ENCODE measurements around the gene KLF5. TPM values are rescaled to one million over a fixed set of nuclear protein-coding genes. Genes with fewer than 3 reads are reported as not detected.

The KLF5 gene
- total RNA-seq, 1 donor from 2014 or later = 189 TPM

GRCh38 chr13:73056565-73056962 is 2.2 kb upstream of the KLF5 start:
- no peaks in the 10 kb centered on the region for H3K9me3 Mint-ChIP-seq
- H3K27ac Mint-ChIP-seq = peak overlapping the region; percentile 93
- no peak for TF ChIP-seq CTCF (conservative IDR thresholded peaks at IDR 0.05)
- no peak for DNase-seq (ENCODE audit: extremely low spot score, unreplicated experiment)
- peaks cover 10% of the 10 kb centered on the region for H3K36me3 Mint-ChIP-seq
- H3K27me3 Mint-ChIP-seq = peaks cover 31% of the 10 kb centered on the region
- H3K4me3 Mint-ChIP-seq = peak overlapping the region; percentile 97
- peaks cover 12% of the 10 kb centered on the region for H3K4me1 Mint-ChIP-seq (ENCODE audit: unreplicated experiment)

GRCh38 chr13:73057284-73058063 is 1.3 kb upstream of the KLF5 start:
- H3K27ac Mint-ChIP-seq = peak overlapping the region; percentile 93
- peak overlapping the region; percentile 97 for H3K4me3 Mint-ChIP-seq
- TF ChIP-seq CTCF (conservative IDR thresholded peaks at IDR 0.05) = no peak
- peaks cover 19% of the 10 kb centered on the region for H3K36me3 Mint-ChIP-seq
- no peak for DNase-seq (ENCODE audit: extremely low spot score, unreplicated experiment)
- H3K27me3 Mint-ChIP-seq = peaks cover 40% of the 10 kb centered on the region
- peaks cover 19% of the 10 kb centered on the region for H3K4me1 Mint-ChIP-seq (ENCODE audit: unreplicated experiment)
- H3K9me3 Mint-ChIP-seq = no peaks in the 10 kb centered on the region

- Mint-ChIP-seq H3K36me3 (peaks cover 24% of the 10 kb centered on the region), H3K27me3 (peaks cover 44% of the 10 kb centered on the region), H3K9me3 (no peaks in the 10 kb centered on the region), H3K27ac (peak overlapping the region; percentile 93), H3K4me1 (ENCODE audit: unreplicated experiment) (peaks cover 21% of the 10 kb centered on the region), H3K4me3 (peak overlapping the region; percentile 97)
- no peak for DNase-seq (ENCODE audit: extremely low spot score, unreplicated experiment)
- TF ChIP-seq CTCF (conservative IDR thresholded peaks at IDR 0.05) = no peak
These were observed 816 bp upstream of the KLF5 start for GRCh38 chr13:73058064-73058313.

- Mint-ChIP-seq H3K27me3 (peaks cover 46% of the 10 kb centered on the region), H3K27ac (peak overlapping the region; percentile 93)
These were observed 421 bp upstream of the KLF5 start for GRCh38 chr13:73058432-73058735.

GRCh38 chr13:73059460-73060250 is 850 bp downstream of the KLF5 start:
- Mint-ChIP-seq H3K4me3 (peak overlapping the region; percentile 95), H3K4me1 (ENCODE audit: unreplicated experiment) (peaks cover 24% of the 10 kb centered on the region), H3K27ac (peak overlapping the region; percentile 98), H3K36me3 (peaks cover 41% of the 10 kb centered on the region), H3K27me3 (peaks cover 46% of the 10 kb centered on the region), H3K9me3 (no peaks in the 10 kb centered on the region)
- TF ChIP-seq CTCF (conservative IDR thresholded peaks at IDR 0.05) = peak; percentile 29
- no peak for DNase-seq (ENCODE audit: extremely low spot score, unreplicated experiment)

More at GRCh38 chr13:73058432-73058735, 421 bp upstream of the KLF5 start:
- Mint-ChIP-seq H3K9me3 (no peaks in the 10 kb centered on the region), H3K36me3 (peaks cover 28% of the 10 kb centered on the region), H3K4me1 (ENCODE audit: unreplicated experiment) (peaks cover 25% of the 10 kb centered on the region), H3K4me3 (peak overlapping the region; percentile 97)
- no peak for DNase-seq (ENCODE audit: extremely low spot score, unreplicated experiment)
- TF ChIP-seq CTCF (conservative IDR thresholded peaks at IDR 0.05) = no peak

Data from type B pancreatic cell (in vitro differentiated cells).